CD14-positive monocyte (primary cell): ENCODE data around the gene AFF1. TPM values are rescaled to one million over a fixed set of nuclear protein-coding genes. Genes with fewer than 3 reads are reported as not detected.

Source experiments
- DNase-seq, 3 donors: peaks; one replicate each; pipeline ENCODE4 v3.0.0-alpha.2; 2011 to 2022
- H2AFZ ChIP-seq: 2 replicates; pipeline ENCODE4 v1.6.0; 2012; ENCODE audit warnings: mild to moderate bottlenecking, low read depth, low read length, inconsistent platforms; ENCODE audit not compliant: insufficient read depth, poor library complexity, severe bottlenecking
- H3K27ac ChIP-seq, 2 donors: 1 replicate in 1 of 2; 2 replicates in 1 of 2; pipeline ENCODE4 v1.5.1; 2012 to 2013; ENCODE audit warnings: low read length in 2 of 2, control low read depth in 1 of 2, inconsistent platforms in 1 of 2, low read depth in 1 of 2, mild to moderate bottlenecking in 1 of 2
- H3K27me3 ChIP-seq, 2 donors: one replicate each; pipeline versions ENCODE4 v1.6.0 to v1.6.1; 2011 to 2013; ENCODE audit warnings: low read length in 2 of 2; ENCODE audit not compliant: control insufficient read depth in 2 of 2, insufficient read depth in 2 of 2
- H3K36me3 ChIP-seq, 2 donors: replicated peaks in 1 of 2; 1 replicate in 1 of 2; 2 replicates in 1 of 2; pipeline versions ENCODE4 v1.5.1 to v1.6.1; 2012 to 2013; ENCODE audit warnings: low read length in 2 of 2, control low read depth in 1 of 2, inconsistent platforms in 1 of 2, mild to moderate bottlenecking in 1 of 2; ENCODE audit not compliant: insufficient read depth in 2 of 2, control insufficient read depth in 1 of 2
- H3K4me1 ChIP-seq, 2 donors: 1 replicate in 1 of 2; 2 replicates in 1 of 2; pipeline versions ENCODE4 v1.5.1 to v1.6.1; 2012 to 2013; ENCODE audit warnings: low read length in 2 of 2, control low read depth in 1 of 2, inconsistent platforms in 1 of 2, mild to moderate bottlenecking in 1 of 2, moderate library complexity in 1 of 2; ENCODE audit not compliant: insufficient read depth in 2 of 2, control insufficient read depth in 1 of 2
- H3K4me2 ChIP-seq: replicated peaks from 2 replicates; pipeline ENCODE3; 2012; ENCODE audit warnings: low read length, moderate library complexity, mild to moderate bottlenecking; ENCODE audit not compliant: poor library complexity, severe bottlenecking; ENCODE audit errors: extremely low read depth
- H3K4me3 ChIP-seq, 3 experiments: fragments of 200-600 bp in 1 of 3; sonication (generic) in 1 of 3; replicated peaks in 1 of 3; 1 replicate in 2 of 3; 2 replicates in 1 of 3; pipeline ENCODE4 v1.5.1; 2011 to 2013; ENCODE audit warnings: low read length in 3 of 3, mild to moderate bottlenecking in 3 of 3, control low read depth in 2 of 3, low read depth in 2 of 3, inconsistent platforms in 1 of 3, moderate library complexity in 1 of 3
- H3K79me2 ChIP-seq: 2 replicates; pipeline ENCODE4 v1.6.0; 2012; ENCODE audit warnings: mild to moderate bottlenecking, control low read depth, inconsistent platforms, low read length, moderate library complexity; ENCODE audit not compliant: insufficient read depth
- H3K9ac ChIP-seq: 2 replicates; pipeline ENCODE4 v1.6.0; 2017; ENCODE audit warnings: low read length, mild to moderate bottlenecking; ENCODE audit not compliant: insufficient read depth, poor library complexity, severe bottlenecking
- H3K9me3 ChIP-seq, 2 donors: replicated peaks in 1 of 2; 1 replicate in 1 of 2; 2 replicates in 1 of 2; pipeline versions ENCODE4 v1.5.1 to v1.6.1; 2012 to 2013; ENCODE audit warnings: low read length in 2 of 2, control low read depth in 1 of 2; ENCODE audit not compliant: control insufficient read depth in 1 of 2, insufficient read depth in 1 of 2
- H4K20me1 ChIP-seq: 2 replicates; pipeline ENCODE4 v1.6.0; 2012; ENCODE audit warnings: mild to moderate bottlenecking, low read length, control low read depth, moderate library complexity; ENCODE audit not compliant: insufficient read depth
- H3K27ac Mint-ChIP-seq, 7 donors: one replicate each; pipeline ENCODE4 v1.8.0; 2020; ENCODE audit warnings: mild to moderate bottlenecking in 7 of 7, mixed read lengths in 7 of 7, moderate library complexity in 6 of 7, inconsistent platforms in 2 of 7
- H3K27me3 Mint-ChIP-seq, 3 donors: one replicate each; pipeline ENCODE4 v1.8.0; 2021 to 2022; ENCODE audit warnings: low read depth in 3 of 3, mild to moderate bottlenecking in 3 of 3, mixed read lengths in 3 of 3, moderate library complexity in 3 of 3, inconsistent platforms in 1 of 3
- H3K36me3 Mint-ChIP-seq, 2 donors: one replicate each; pipeline ENCODE4 v1.8.0; 2020; ENCODE audit warnings: mixed read lengths in 2 of 2, inconsistent platforms in 1 of 2, mild to moderate bottlenecking in 1 of 2
- H3K4me1 Mint-ChIP-seq: one replicate; pipeline ENCODE4 v1.8.0; 2020; ENCODE audit warnings: mild to moderate bottlenecking, mixed read lengths
- H3K4me3 Mint-ChIP-seq, 2 donors: one replicate each; pipeline ENCODE4 v1.8.0; 2020; ENCODE audit warnings: mild to moderate bottlenecking in 2 of 2, mixed read lengths in 2 of 2, moderate library complexity in 1 of 2
- H3K9me3 Mint-ChIP-seq, 7 donors: one replicate each; pipeline ENCODE4 v1.8.0; 2020 to 2022; ENCODE audit warnings: mixed read lengths in 7 of 7, mild to moderate bottlenecking in 6 of 7, moderate library complexity in 6 of 7, inconsistent platforms in 2 of 7
- CTCF ChIP-seq: fragments of 200-600 bp; IDR thresholded peaks from one replicate; pipeline ENCODE4 v1.8.0; 2022; ENCODE audit warnings: antibody characterized with exemption, mild to moderate bottlenecking
- WGBS: methylation state at CpG from one replicate; pipeline ENCODE4 v1.1.5; 2013; ENCODE audit warnings: missing lambda C conversion rate; ENCODE audit not compliant: insufficient coverage; 5-methylcytosine and 5-hydroxymethylcytosine counted together
- intact Hi-C, 2 donors: fragments of 100-400 bp; cut with micrococcal nuclease; formaldehyde crosslinking; loops; one replicate each; pipeline versions ENCODE4 v1.15.0 to v1.15.1; 2023
- polyA plus RNA-seq, 3 donors: library from polyadenylated mRNA; depleted of rRNA in 1 of 3; unstranded in 2 of 3; stranded (reverse) in 1 of 3; fragments of 300-500 nt in 2 of 3; fragments of >200 nt in 1 of 3; fragmentation: Illumina TruSeq in 2 of 3; gene quantifications; 1 replicate in 2 of 3; 2 replicates in 1 of 3; pipeline ENCODE4 v1.2.3, GENCODE V29; 2012 to 2021

AFF1 gene
- polyA plus RNA-seq, 3 donors = 7.5 to 20.9 (median 16.3) TPM

- DNase-seq = no peak
- WGBS = 83% methylated on average over 1 of the region's 3 CpGs
Measured at GRCh38 chr4:87134122-87134521, 199.3 kb downstream of the AFF1 start.

DNA sequence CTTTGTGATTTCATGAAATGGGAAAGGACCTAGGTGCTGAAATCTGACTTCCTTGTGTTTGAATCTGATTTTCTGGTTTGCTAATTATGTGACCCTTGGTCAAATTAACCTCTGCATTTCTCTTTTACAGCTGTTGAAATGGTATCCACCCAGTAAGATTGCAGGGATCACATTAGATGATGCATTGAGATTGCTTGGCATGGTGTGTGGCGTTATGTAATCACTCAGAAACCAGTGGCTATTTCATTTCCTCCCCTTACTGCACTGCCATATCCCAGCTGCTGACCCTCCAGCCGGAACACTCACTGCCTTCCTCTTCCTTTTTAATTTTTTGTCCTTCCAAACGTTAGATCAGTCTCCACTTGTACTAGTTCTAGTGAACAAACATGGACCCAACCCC, 206.6 kb downstream of the AFF1 start:
- peaks cover 8 to 11% of the 10 kb centered on the region in 2 donors for H3K4me1 ChIP-seq
- H3K9me3 Mint-ChIP-seq = peaks cover 0 to 2% (median 0%) of the 10 kb centered on the region in 7 donors
- no peaks in the 10 kb centered on the region for H3K27me3 ChIP-seq
- no CpG with 5 or more reads among the region's 3 CpGs for WGBS
- no peak overlapping the region for H3K4me3 ChIP-seq
- DNase-seq = peak; percentile 4 to 15 (median 5)
- peaks cover 15% of the 10 kb centered on the region for H3K4me1 Mint-ChIP-seq
- no peaks in the 10 kb centered on the region for H3K79me2 ChIP-seq
- no peaks in the 10 kb centered on the region for H3K9me3 ChIP-seq
- H3K4me3 Mint-ChIP-seq = no peak overlapping the region
- no peak overlapping the region for H2AFZ ChIP-seq
- H3K36me3 ChIP-seq = peaks cover 30 to 56% of the 10 kb centered on the region in 2 donors
- no peak overlapping the region for H3K4me2 ChIP-seq
- H4K20me1 ChIP-seq = no peaks in the 10 kb centered on the region
- H3K36me3 Mint-ChIP-seq = peaks cover 44 to 53% of the 10 kb centered on the region in 2 donors
- peak overlapping the region in 1 of 2 donors; percentile 58 for H3K27ac ChIP-seq
- TF ChIP-seq CTCF = no peak
- H3K27ac Mint-ChIP-seq = peak overlapping the region in 6 of 7 donors; percentile 7 to 47 (median 33)
- intact Hi-C loops = no loop called here
- H3K27me3 Mint-ChIP-seq = no peaks in the 10 kb centered on the region
- H3K9ac ChIP-seq = no peak overlapping the region

More at GRCh38 chr4:87134122-87134521, 199.3 kb downstream of the AFF1 start:
- Histone ChIP-seq H3K9ac (no peak overlapping the region), H3K4me3 (no peak overlapping the region), H2AFZ (no peak overlapping the region), H3K4me2 (no peak overlapping the region), H3K9me3 (no peaks in the 10 kb centered on the region), H3K36me3 (peaks cover 90 to 100% of the 10 kb centered on the region in 2 donors), H3K4me1 (no peaks in the 10 kb centered on the region), H3K27ac (no peak overlapping the region), H3K27me3 (no peaks in the 10 kb centered on the region), H4K20me1 (no peaks in the 10 kb centered on the region), H3K79me2 (no peaks in the 10 kb centered on the region)
- Mint-ChIP-seq H3K9me3 (peaks cover 0 to 2% (median 0%) of the 10 kb centered on the region in 7 donors), H3K4me1 (no peaks in the 10 kb centered on the region), H3K36me3 (peaks cover 77 to 95% of the 10 kb centered on the region in 2 donors), H3K27ac (peak overlapping the region in 3 of 7 donors; percentile 10 to 23 (median 20)), H3K27me3 (no peaks in the 10 kb centered on the region), H3K4me3 (no peak overlapping the region)
- no peak for TF ChIP-seq CTCF
- intact Hi-C loops = no loop called here
